Heart left ventricle (tissue), 13 donors: ENCODE data around the gene VAT1L.

Experiments used
- CTCF ChIP-seq, 12 donors: fragments of 200-600 bp; sonication (generic) in 4 of 12; IDR thresholded peaks; one replicate each; pipeline versions ENCODE4 v1.5.0 to v1.8.0; 2018 to 2022; ENCODE audit warnings: antibody characterized with exemption in 12 of 12, mild to moderate bottlenecking in 5 of 12
- POLR2A ChIP-seq, 2 donors: fragments of 450-650 bp; IDR thresholded peaks; one replicate each; pipeline ENCODE4 v1.6.1; 2017; ENCODE audit warnings: antibody characterized with exemption in 2 of 2, mild to moderate bottlenecking in 2 of 2, moderate library complexity in 2 of 2
- donor health status: ischemic (EF 13 %, LVEDD 7.1; RV severe dilation, severe dysfunction).
- donor health status: DM: no; HTN: yes; CAD: no.
- donor health status: DM: no; HTN: no; CAD: no.
- donor health status: ischemic (EF 25% LVEDD 6.9; RV normal size, moderate dysfunction).
- donor health status: ischemic (EF 25% LVEDD 5.7; RV mildly dilated, moderate dysfunction).
- donor health status: ischemic (EF 35%, LVEDD 5.7; RV mildly dilated, moderate dysfunction).
- donor health status: nonischemic (EF 11% LVEDD 7.7; RV severe dilation, severe dysfunction).
- donor health status: DM: yes; HTN: yes; CAD: no.
- donor health status: PGD.
- donor health status: ischemic (EF 29% LVEDD 5.4; RV normal size, mild dysfunction).
- donor health status: nonischemic (EF 23%, LVEDD 6.1; RV moderate dilation, normal function).

DNA sequence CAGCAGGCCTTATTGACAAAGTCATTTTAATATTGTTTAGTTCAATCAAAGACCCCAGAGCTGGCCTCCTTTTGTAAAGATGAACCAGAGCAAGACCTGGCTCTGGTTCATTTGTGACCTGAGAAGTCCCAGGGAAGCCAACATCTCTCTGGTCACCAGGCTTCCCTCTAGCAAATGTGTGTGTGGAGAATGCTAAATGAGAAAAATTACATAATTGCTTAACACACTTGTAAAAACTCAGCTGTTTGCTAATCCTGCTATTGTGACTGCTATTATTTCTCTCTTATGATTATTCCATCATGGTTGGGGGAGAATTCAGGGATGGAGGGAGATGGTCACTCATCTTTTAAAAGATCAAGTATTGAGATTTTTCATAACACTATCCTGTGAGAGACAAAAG lies 139.7 kb downstream of the VAT1L start:
- TF ChIP-seq CTCF (IDR thresholded peaks at IDR 0.05): no peak
- TF ChIP-seq POLR2A (IDR thresholded peaks at IDR 0.05): no peak
